Breast epithelium (tissue), 4 donors: ENCODE results near the gene GCN1. TPM values are rescaled to one million over a fixed set of nuclear protein-coding genes. Genes with fewer than 3 reads are reported as not detected.
"Not testable (repeated sequence)": the region's sequence is repeated elsewhere in the genome, so short reads cannot be mapped to it uniquely, and the experiment has no call there.

Experiments used
- DNase-seq, 2 donors: peaks; one replicate each; pipeline ENCODE4 v3.0.0-alpha.2; 2019; ENCODE audit warnings: low spot score in 2 of 2
- H3K27ac ChIP-seq, 2 donors: fragments of 200-600 bp; sonication (generic) in 1 of 2; one replicate each; pipeline ENCODE4 v1.5.1; 2016 to 2019; ENCODE audit warnings: mild to moderate bottlenecking in 1 of 2
- H3K27me3 ChIP-seq, 2 donors: fragments of 200-600 bp; sonication (generic) in 1 of 2; one replicate each; pipeline versions ENCODE4 v1.5.1 to v1.6.0; 2017 to 2019; ENCODE audit warnings: control low read depth in 1 of 2, mild to moderate bottlenecking in 1 of 2
- H3K36me3 ChIP-seq: fragments of 200-600 bp; one replicate; pipeline ENCODE4 v1.5.1; 2019
- H3K4me1 ChIP-seq, 2 donors: fragments of 200-600 bp; sonication (generic); one replicate each; pipeline ENCODE4 v1.5.1; 2016 to 2019; ENCODE audit warnings: control low read depth in 1 of 2
- H3K4me3 ChIP-seq, 3 donors: fragments of 200-600 bp; sonication (generic); 1 replicate in 2 of 3; 2 replicates in 1 of 3; pipeline ENCODE4 v1.5.1; 2016 to 2019; ENCODE audit warnings: mild to moderate bottlenecking in 3 of 3, moderate library complexity in 2 of 3
- H3K9me3 ChIP-seq, 2 donors: fragments of 200-600 bp; sonication (generic) in 1 of 2; one replicate each; pipeline ENCODE4 v1.5.1; 2016 to 2019; ENCODE audit warnings: control low read depth in 1 of 2
- POLR2A ChIP-seq: fragments of 450-650 bp; IDR thresholded peaks from one replicate; pipeline ENCODE4 v1.6.1; 2016; ENCODE audit warnings: antibody characterized with exemption, mild to moderate bottlenecking, moderate library complexity
- POLR2AphosphoS5 ChIP-seq, 3 donors: sonication (generic); formaldehyde crosslinking; IDR thresholded peaks; one replicate each; pipeline ENCODE4 v1.6.1; 2017; ENCODE audit warnings: antibody characterized with exemption in 3 of 3
- intact Hi-C: fragments of 100-400 bp; cut with DNase I; formaldehyde crosslinking; loops from one replicate; pipeline ENCODE4 v1.15.1; 2023; ENCODE audit warnings: low total_unique reads
- total RNA-seq, 3 donors: library from RNA; depleted of rRNA; stranded (reverse); fragments of >200 nt; gene quantifications; one replicate each; pipeline ENCODE4 v1.1.0, GENCODE V29; 2016
- TF ChIP-seq, protein P1 (sequence below), 3 donors: fragments of 450-650 bp; IDR thresholded peaks; one replicate each; pipeline ENCODE4 v1.5.1; 2016 to 2017; ENCODE audit warnings: antibody characterized with exemption in 3 of 3, mild to moderate bottlenecking in 3 of 3, moderate library complexity in 3 of 3

GCN1 gene
- total RNA-seq, 3 donors from 2014 or later: 50.1 to 79.6 (median 73.4) TPM

DNA sequence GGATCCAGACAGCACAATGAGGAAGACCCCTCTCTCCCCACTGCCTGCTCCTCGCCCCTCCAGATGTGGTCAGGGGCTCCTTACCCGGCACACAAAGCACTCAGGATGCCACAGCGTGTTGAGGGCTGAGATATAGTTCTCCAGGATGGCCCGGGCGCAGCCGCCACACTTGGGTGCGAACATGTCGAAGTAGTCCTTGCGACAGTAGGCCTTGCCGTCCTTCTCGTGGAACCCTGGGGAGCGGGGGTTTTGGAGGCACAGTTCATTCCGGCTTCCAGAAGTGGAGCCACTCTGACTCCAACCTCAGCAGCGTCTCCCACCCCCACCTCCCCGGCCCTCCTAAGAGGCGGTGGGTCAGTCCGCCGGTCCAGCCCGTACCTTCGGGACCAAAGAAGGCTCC is 19.2 kb upstream of the GCN1 start:
- Histone ChIP-seq H3K9me3 (no peaks in the 10 kb centered on the region), H3K27ac (no peak overlapping the region), H3K4me3 (no peak overlapping the region), H3K36me3 (peaks cover 12% of the 10 kb centered on the region), H3K4me1 (no peaks in the 10 kb centered on the region), H3K27me3 (no peaks in the 10 kb centered on the region)
- TF ChIP-seq POLR2A (no peak), POLR2AphosphoS5 (IDR thresholded peaks at IDR 0.05) (no peak)
- TF ChIP-seq, protein P1, sequence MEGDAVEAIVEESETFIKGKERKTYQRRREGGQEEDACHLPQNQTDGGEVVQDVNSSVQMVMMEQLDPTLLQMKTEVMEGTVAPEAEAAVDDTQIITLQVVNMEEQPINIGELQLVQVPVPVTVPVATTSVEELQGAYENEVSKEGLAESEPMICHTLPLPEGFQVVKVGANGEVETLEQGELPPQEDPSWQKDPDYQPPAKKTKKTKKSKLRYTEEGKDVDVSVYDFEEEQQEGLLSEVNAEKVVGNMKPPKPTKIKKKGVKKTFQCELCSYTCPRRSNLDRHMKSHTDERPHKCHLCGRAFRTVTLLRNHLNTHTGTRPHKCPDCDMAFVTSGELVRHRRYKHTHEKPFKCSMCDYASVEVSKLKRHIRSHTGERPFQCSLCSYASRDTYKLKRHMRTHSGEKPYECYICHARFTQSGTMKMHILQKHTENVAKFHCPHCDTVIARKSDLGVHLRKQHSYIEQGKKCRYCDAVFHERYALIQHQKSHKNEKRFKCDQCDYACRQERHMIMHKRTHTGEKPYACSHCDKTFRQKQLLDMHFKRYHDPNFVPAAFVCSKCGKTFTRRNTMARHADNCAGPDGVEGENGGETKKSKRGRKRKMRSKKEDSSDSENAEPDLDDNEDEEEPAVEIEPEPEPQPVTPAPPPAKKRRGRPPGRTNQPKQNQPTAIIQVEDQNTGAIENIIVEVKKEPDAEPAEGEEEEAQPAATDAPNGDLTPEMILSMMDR (IDR thresholded peaks at IDR 0.05): no peak
- intact Hi-C loops: no loop called here
- DNase-seq: no peak

DNA sequence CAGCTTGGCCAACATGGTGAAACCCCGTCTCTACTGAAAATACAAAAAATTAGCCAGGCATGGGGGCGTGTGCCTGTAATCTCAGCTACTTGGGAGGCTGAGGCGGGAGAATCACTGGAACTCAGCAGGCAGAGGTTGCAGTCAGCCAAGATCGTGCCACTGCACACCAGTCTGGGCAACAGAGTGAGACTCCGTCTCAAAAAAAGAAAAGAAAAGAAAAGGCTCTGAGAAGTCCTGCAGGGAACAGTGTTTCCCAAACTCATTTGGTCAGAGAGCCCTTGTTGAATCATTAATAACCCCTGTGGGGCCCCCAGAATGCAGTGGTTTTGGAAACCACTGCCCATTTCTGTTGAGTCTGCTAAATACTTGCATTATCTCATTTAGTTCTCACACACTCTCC is 18.7 kb upstream of the GCN1 start:
- intact Hi-C loops, H3K9me3 ChIP-seq, H3K27me3 ChIP-seq, H3K4me3 ChIP-seq, H3K4me1 ChIP-seq, DNase-seq, H3K27ac ChIP-seq: not testable (repeated sequence)
- peaks cover 12% of the 10 kb centered on the region for H3K36me3 ChIP-seq

DNA sequence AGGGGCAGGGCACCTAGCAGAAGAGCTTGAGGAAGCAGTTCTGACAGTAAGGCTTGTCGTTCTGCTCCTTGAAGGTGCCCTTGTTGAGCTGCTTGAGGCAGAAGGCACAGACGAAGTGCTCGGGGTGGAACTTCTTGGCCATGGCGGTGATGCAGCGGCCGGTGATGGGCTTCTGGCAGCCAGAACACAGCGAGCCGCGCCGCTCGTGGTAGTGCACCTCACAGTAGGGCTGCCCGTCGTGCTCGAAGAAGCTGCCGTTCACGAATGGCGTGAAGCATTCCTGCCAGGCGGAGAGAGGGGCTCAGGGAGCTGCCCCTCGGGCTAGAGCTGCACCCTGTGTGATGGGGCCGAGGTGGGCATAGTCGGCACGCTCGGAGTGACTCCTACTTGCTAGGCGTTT is 17.8 kb upstream of the GCN1 start:
- H3K27ac ChIP-seq: no peak overlapping the region
- H3K4me3 ChIP-seq: no peak overlapping the region
- H3K36me3 ChIP-seq: peaks cover 12% of the 10 kb centered on the region
- H3K27me3 ChIP-seq: no peaks in the 10 kb centered on the region
- H3K4me1 ChIP-seq: no peaks in the 10 kb centered on the region
- H3K9me3 ChIP-seq: no peaks in the 10 kb centered on the region
- DNase-seq: no peak
- intact Hi-C loops: no loop called here
- TF ChIP-seq POLR2A: no peak
- no peak for TF ChIP-seq POLR2AphosphoS5 (IDR thresholded peaks at IDR 0.05)
- TF ChIP-seq, protein P1 (IDR thresholded peaks at IDR 0.05): no peak

DNA sequence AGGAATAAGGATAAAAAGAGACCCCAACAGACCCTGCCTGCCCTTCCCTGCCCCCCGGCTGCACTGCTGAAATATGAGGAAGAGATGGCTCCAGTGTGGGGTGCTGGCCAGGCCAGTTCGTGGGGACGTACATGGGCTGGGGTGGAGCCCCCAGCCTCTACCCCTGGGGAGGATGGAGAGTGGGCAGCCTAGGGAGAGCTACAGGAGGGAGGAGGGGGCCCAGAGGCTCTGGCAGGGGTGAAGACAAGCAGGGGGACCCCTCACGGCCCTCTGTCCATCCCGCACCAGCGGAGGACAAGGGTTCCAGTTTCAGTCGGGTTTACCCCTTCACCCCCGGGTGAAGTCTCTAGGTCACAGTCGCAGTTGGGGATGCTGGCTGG is 17.4 kb upstream of the GCN1 start:
- intact Hi-C loops: no loop called here
- no peaks in the 10 kb centered on the region for H3K4me1 ChIP-seq
- no peak overlapping the region for H3K4me3 ChIP-seq
- TF ChIP-seq POLR2A: no peak
- DNase-seq: no peak
- H3K27ac ChIP-seq: no peak overlapping the region
- peaks cover 12% of the 10 kb centered on the region for H3K36me3 ChIP-seq
- no peaks in the 10 kb centered on the region for H3K27me3 ChIP-seq
- H3K9me3 ChIP-seq: no peaks in the 10 kb centered on the region

DNA sequence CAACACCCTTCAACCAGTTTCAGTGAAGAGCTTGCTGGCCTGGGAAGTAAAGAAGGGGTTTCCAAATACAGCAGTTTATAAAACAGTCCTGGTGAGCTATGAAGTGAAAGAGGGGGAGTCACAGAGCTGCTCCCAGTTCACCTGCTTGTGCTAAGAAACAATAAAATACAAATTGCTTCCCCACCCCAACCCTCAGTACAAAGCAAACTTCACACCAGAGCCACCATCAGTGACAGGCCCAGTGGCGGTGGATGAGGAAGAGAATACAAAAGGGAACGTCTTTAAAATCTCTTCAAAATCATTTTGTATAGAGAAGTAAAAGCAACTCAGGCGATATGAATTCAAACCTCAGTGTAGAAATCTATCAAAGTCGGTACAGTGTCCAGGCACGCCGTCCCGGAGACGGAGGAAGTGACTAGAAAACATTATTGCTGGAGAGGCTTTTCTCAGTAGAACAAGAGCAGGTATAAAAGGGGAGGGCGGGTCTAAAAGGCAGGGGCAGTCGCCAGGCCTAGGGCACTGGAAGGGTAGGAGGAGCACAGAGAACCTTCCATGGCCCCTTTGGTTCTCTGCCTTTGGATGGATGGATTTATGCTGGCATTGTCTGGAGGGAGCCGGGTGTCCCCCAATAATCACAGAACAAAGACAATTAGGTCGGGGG is 16.9 kb upstream of the GCN1 start:
- Histone ChIP-seq H3K4me1 (no peaks in the 10 kb centered on the region), H3K27me3 (no peaks in the 10 kb centered on the region), H3K27ac (no peak overlapping the region), H3K4me3 (no peak overlapping the region), H3K36me3 (peaks cover 12% of the 10 kb centered on the region), H3K9me3 (no peaks in the 10 kb centered on the region)
- no peak for TF ChIP-seq POLR2AphosphoS5 (IDR thresholded peaks at IDR 0.05)
- TF ChIP-seq, protein P1 (IDR thresholded peaks at IDR 0.05): no peak
- TF ChIP-seq POLR2A: no peak
- intact Hi-C loops: no loop called here
- no peak for DNase-seq

DNA sequence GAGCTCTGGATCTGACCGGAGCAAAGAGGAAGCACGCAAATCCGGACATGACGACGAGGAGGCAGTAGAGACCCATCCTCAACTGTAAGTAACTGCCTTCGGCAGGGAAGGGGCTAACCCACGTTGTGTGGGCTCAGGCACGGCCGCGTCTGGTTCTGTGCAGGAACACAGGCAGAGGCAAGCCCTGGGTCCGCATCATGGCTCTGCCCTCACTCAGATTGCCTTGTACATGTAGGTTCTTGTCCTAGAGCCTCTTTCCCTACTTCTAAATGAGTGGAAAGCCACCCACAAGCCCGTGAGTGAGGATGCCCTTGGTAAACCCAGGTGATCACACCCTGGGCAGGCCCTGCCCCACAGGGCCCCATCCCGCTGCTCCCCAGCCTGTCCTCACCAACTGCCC is 15.3 kb upstream of the GCN1 start:
- no peak for DNase-seq
- H3K36me3 ChIP-seq: peaks cover 12% of the 10 kb centered on the region
- H3K27ac ChIP-seq: no peak overlapping the region
- no peaks in the 10 kb centered on the region for H3K27me3 ChIP-seq
- no peak overlapping the region for H3K4me3 ChIP-seq
- intact Hi-C loops: no loop called here
- TF ChIP-seq POLR2AphosphoS5 (IDR thresholded peaks at IDR 0.05) (no peak), POLR2A (no peak)
- TF ChIP-seq, protein P1 (IDR thresholded peaks at IDR 0.05): no peak
- no peaks in the 10 kb centered on the region for H3K9me3 ChIP-seq
- H3K4me1 ChIP-seq: no peaks in the 10 kb centered on the region
